Body of pancreas (tissue), 4 donors: Measurements from ENCODE around the gene MED14.

Source experiments
- CTCF ChIP-seq, 7 experiments: fragments of 450-650 bp in 4 of 7; fragments of 200-600 bp in 3 of 7; sonication (generic) in 3 of 7; IDR thresholded peaks; one replicate each; pipeline ENCODE4 v1.5.1; 2016 to 2019; ENCODE audit warnings: antibody characterized with exemption in 7 of 7
- POLR2A ChIP-seq, 3 donors: fragments of 450-650 bp; IDR thresholded peaks; one replicate each; pipeline ENCODE4 v1.6.1; 2016; ENCODE audit warnings: antibody characterized with exemption in 3 of 3, mild to moderate bottlenecking in 2 of 3

DNA sequence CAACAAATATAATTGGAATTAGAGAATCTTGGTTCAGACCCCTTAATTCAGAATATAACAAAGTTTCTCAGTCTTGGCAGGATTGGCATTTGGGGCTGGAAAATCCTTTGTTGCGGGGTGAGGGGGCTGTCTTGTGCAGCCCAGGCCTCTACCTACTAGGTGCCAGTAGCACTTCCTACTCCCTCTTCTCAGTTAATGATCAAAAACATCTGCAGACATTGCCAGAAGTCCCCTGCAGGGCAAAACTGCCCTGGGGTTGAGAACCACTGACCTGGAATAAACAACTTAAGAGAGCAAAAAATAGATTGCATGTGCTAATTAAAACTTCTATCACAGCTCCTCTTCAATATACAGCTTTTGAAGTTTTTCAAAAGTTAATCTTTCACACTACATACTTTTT is 51.2 kb downstream of the MED14 start:
- TF ChIP-seq CTCF (IDR thresholded peaks at IDR 0.05) (no peak), POLR2A (IDR thresholded peaks at IDR 0.05) (no peak)
